ENCODE measurements around the gene KDELR3. TPM values are rescaled to one million over a fixed set of nuclear protein-coding genes. Genes with fewer than 3 reads are reported as not detected.

KDELR3 gene
- total RNA-seq, 6 donors from 2014 or later, result 7.3 to 14.2 (median 9.7) TPM

- Histone ChIP-seq H3K36me3 (no peaks in the 10 kb centered on the region), H3K27me3 (peaks cover 3 to 35% (median 22%) of the 10 kb centered on the region in 4 donors), H3K4me3 (no peak overlapping the region), H3K4me1 (peaks cover 15 to 22% (median 18%) of the 10 kb centered on the region in 4 donors), H3K9me3 (no peaks in the 10 kb centered on the region), H3K27ac (no peak overlapping the region)
- DNase-seq (peak in 1 of 2 donors; percentile 28), ATAC-seq (ENCODE audit: low FRiP score in 2 of 2) (no peak)
- WGBS, 2 donors, result 30 to 32% methylated on average over 22 to 24 of the region's 25 CpGs
- TF ChIP-seq CTCF (IDR thresholded peaks at IDR 0.05), result no peak
- TF ChIP-seq EP300 (IDR thresholded peaks at IDR 0.05), result no peak
- no peak for TF ChIP-seq POLR2AphosphoS5 (IDR thresholded peaks at IDR 0.05)
- no peak for TF ChIP-seq POLR2A (IDR thresholded peaks at IDR 0.05)
Measured at GRCh38 chr22:38452373-38453065, 15.4 kb upstream of the KDELR3 start.

- Histone ChIP-seq H3K36me3 (no peaks in the 10 kb centered on the region), H3K27me3 (peaks cover 3 to 35% (median 22%) of the 10 kb centered on the region in 4 donors), H3K4me1 (peaks cover 15 to 22% (median 18%) of the 10 kb centered on the region in 4 donors), H3K27ac (no peak overlapping the region), H3K4me3 (no peak overlapping the region), H3K9me3 (no peaks in the 10 kb centered on the region)
- TF ChIP-seq POLR2A (IDR thresholded peaks at IDR 0.05), result no peak
- TF ChIP-seq CTCF (IDR thresholded peaks at IDR 0.05), result no peak
- TF ChIP-seq POLR2AphosphoS5 (IDR thresholded peaks at IDR 0.05), result no peak
- no peak for TF ChIP-seq EP300 (IDR thresholded peaks at IDR 0.05)
- no peak for DNase-seq
- WGBS, 2 donors, result 83 to 86% methylated on average over 11 of the region's 11 CpGs
- ATAC-seq (ENCODE audit: low FRiP score in 2 of 2), result no peak
Measured at GRCh38 chr22:38453066-38453672, 14.7 kb upstream of the KDELR3 start.

GRCh38 chr22:38453996-38454352 is 13.9 kb upstream of the KDELR3 start:
- TF ChIP-seq POLR2AphosphoS5 (IDR thresholded peaks at IDR 0.05) (no peak), EP300 (IDR thresholded peaks at IDR 0.05) (no peak), CTCF (IDR thresholded peaks at IDR 0.05) (no peak), POLR2A (IDR thresholded peaks at IDR 0.05) (no peak)
- whole genome bisulfite sequencing, 2 donors, result 16 to 42% methylated on average over 2 to 3 of the region's 3 CpGs
- H3K4me1 ChIP-seq, result peaks cover 15 to 22% (median 18%) of the 10 kb centered on the region in 4 donors
- peaks cover 3 to 35% (median 22%) of the 10 kb centered on the region in 4 donors for H3K27me3 ChIP-seq
- no peak overlapping the region for H3K4me3 ChIP-seq
- ATAC-seq (ENCODE audit: low FRiP score in 2 of 2) (no peak), DNase-seq (no peak)
- no peaks in the 10 kb centered on the region for H3K9me3 ChIP-seq
- no peak overlapping the region for H3K27ac ChIP-seq
- no peaks in the 10 kb centered on the region for H3K36me3 ChIP-seq

- Histone ChIP-seq H3K4me3 (peak overlapping the region in 3 of 4 donors; percentile 41 to 52 (median 48)), H3K36me3 (no peaks in the 10 kb centered on the region), H3K4me1 (peaks cover 15 to 22% (median 18%) of the 10 kb centered on the region in 4 donors), H3K9me3 (no peaks in the 10 kb centered on the region), H3K27ac (no peak overlapping the region), H3K27me3 (peaks cover 3 to 35% (median 22%) of the 10 kb centered on the region in 4 donors)
- TF ChIP-seq POLR2AphosphoS5 (IDR thresholded peaks at IDR 0.05) (no peak), EP300 (IDR thresholded peaks at IDR 0.05) (no peak), CTCF (IDR thresholded peaks at IDR 0.05) (no peak), POLR2A (IDR thresholded peaks at IDR 0.05) (no peak)
- ATAC-seq (ENCODE audit: low FRiP score in 2 of 2) (no peak), DNase-seq (peak in 1 of 2 donors; percentile 86)
- WGBS, 2 donors, result 9 to 26% methylated on average over 10 to 22 of the region's 67 CpGs
Measured at GRCh38 chr22:38454353-38455075, 13.4 kb upstream of the KDELR3 start.

All from upper lobe of left lung (tissue), 6 donors.